ENCODE data around the gene CAMKMT.

GRCh38 chr2:44545005-44545404 is 183.3 kb downstream of the CAMKMT start:
- TF ChIP-seq, protein P1, sequence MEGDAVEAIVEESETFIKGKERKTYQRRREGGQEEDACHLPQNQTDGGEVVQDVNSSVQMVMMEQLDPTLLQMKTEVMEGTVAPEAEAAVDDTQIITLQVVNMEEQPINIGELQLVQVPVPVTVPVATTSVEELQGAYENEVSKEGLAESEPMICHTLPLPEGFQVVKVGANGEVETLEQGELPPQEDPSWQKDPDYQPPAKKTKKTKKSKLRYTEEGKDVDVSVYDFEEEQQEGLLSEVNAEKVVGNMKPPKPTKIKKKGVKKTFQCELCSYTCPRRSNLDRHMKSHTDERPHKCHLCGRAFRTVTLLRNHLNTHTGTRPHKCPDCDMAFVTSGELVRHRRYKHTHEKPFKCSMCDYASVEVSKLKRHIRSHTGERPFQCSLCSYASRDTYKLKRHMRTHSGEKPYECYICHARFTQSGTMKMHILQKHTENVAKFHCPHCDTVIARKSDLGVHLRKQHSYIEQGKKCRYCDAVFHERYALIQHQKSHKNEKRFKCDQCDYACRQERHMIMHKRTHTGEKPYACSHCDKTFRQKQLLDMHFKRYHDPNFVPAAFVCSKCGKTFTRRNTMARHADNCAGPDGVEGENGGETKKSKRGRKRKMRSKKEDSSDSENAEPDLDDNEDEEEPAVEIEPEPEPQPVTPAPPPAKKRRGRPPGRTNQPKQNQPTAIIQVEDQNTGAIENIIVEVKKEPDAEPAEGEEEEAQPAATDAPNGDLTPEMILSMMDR (conservative IDR thresholded peaks at IDR 0.05 in 1 of 2, IDR thresholded peaks at IDR 0.05 in 1 of 2; ENCODE audit: extremely low read depth in 1 of 2, insufficient read depth in 1 of 2, low read depth in 1 of 2, low read length in 2 of 2): no peak
- TF ChIP-seq EZH2 (IDR thresholded peaks at IDR 0.05; ENCODE audit: borderline replicate concordance, low read length): no peak

Data from mammary epithelial cell (primary cell).